Loucy (cell line): ENCODE results near the gene TIAM2.

Source experiments
- H2AFZ ChIP-seq: fragments of 200-600 bp; sonication (generic); 2 replicates; pipeline ENCODE4 v1.6.0; 2016; ENCODE audit warnings: antibody characterized with exemption, mild to moderate bottlenecking, low read length, moderate library complexity
- H3F3A ChIP-seq: fragments of 200-600 bp; 2 replicates; pipeline ENCODE4 v1.6.0; 2016; ENCODE audit warnings: antibody characterized with exemption, low read depth, mild to moderate bottlenecking
- H3K27me3 ChIP-seq: fragments of 200-600 bp; sonication (generic); 2 replicates; pipeline ENCODE4 v1.6.1; 2014; ENCODE audit warnings: low read length, mild to moderate bottlenecking; ENCODE audit not compliant: insufficient read depth, poor library complexity, severe bottlenecking
- H3K36me3 ChIP-seq: fragments of 200-600 bp; sonication (generic); 2 replicates; pipeline ENCODE4 v1.6.1; 2016; ENCODE audit warnings: low read length; ENCODE audit not compliant: insufficient read depth
- H3K4me1 ChIP-seq: fragments of 200-600 bp; sonication (generic); 2 replicates; pipeline ENCODE4 v1.5.1; 2014; ENCODE audit warnings: low read length, mild to moderate bottlenecking; ENCODE audit not compliant: insufficient read depth, poor library complexity, severe bottlenecking
- H3K4me2 ChIP-seq: fragments of 200-600 bp; sonication (generic); 2 replicates; pipeline ENCODE4 v1.6.0; 2014; ENCODE audit warnings: antibody characterized with exemption, low read length, low read depth, mild to moderate bottlenecking; ENCODE audit not compliant: poor library complexity, severe bottlenecking
- H3K4me3 ChIP-seq: fragments of 200-600 bp; sonication (generic); 2 replicates; pipeline ENCODE4 v1.5.1; 2014; ENCODE audit warnings: low read length, mild to moderate bottlenecking, mixed read lengths; ENCODE audit not compliant: poor library complexity, severe bottlenecking
- H3K79me2 ChIP-seq: fragments of 200-600 bp; sonication (generic); 2 replicates; pipeline ENCODE4 v1.6.1; 2014; ENCODE audit warnings: low read length; ENCODE audit not compliant: insufficient read depth
- H3K9ac ChIP-seq: fragments of 200-600 bp; sonication (generic); 2 replicates; pipeline ENCODE4 v1.6.0; 2014; ENCODE audit warnings: mild to moderate bottlenecking, low read depth, low read length, moderate library complexity; ENCODE audit not compliant: poor library complexity, severe bottlenecking
- H3K9me2 ChIP-seq: fragments of 200-600 bp; sonication (generic); replicated peaks from 2 replicates; pipeline ENCODE4 v1.6.1; 2016; ENCODE audit warnings: low read depth, low read length, mixed read lengths
- H3K9me3 ChIP-seq: fragments of 200-600 bp; sonication (generic); 2 replicates; pipeline ENCODE4 v1.6.1; 2014; ENCODE audit warnings: mild to moderate bottlenecking, antibody characterized with exemption, low read length, low read depth; ENCODE audit not compliant: insufficient read depth
- H4K20me1 ChIP-seq: fragments of 200-600 bp; sonication (generic); 2 replicates; pipeline ENCODE4 v1.6.0; 2014; ENCODE audit warnings: antibody characterized with exemption, low read length, mild to moderate bottlenecking; ENCODE audit not compliant: insufficient read depth, poor library complexity, severe bottlenecking
- CTCF ChIP-seq: fragments of 200-600 bp; sonication (generic); conservative IDR thresholded peaks from 2 replicates; pipeline ENCODE4 v1.5.1; 2014; ENCODE audit warnings: mild to moderate bottlenecking, antibody characterized with exemption, low read length
- EZH2phosphoT487 ChIP-seq: fragments of 200-600 bp; IDR thresholded peaks from 2 replicates; pipeline ENCODE4 v1.6.1; 2018; ENCODE audit warnings: antibody characterized with exemption, mild to moderate bottlenecking, moderate library complexity, borderline replicate concordance

TIAM2 gene

DNA sequence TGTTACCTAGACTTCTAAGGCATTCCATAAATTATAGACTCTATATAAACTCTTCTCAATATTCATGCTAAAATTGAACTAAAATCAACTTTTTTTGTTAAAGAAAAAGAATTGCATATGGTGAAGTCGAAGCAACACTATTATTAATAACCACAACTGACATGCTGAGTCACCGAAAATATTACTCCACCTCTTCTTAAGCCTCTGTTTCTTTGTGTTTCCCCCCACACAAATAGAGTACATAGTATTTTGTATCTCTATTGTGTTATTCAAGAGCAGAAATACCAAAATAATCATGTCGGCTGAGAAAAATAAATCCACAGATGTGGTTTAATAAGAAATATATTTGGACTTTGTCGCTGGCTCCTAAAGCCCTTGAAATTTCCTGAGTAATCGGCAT lies 295.4 kb downstream of the TIAM2 start:
- H3K79me2 ChIP-seq, result no peaks in the 10 kb centered on the region
- no peaks in the 10 kb centered on the region for H3K27me3 ChIP-seq
- H3K36me3 ChIP-seq, result peaks cover 40% of the 10 kb centered on the region; the same call in 1 of the 2 replicates
- H2AFZ ChIP-seq, result no peak overlapping the region
- TF ChIP-seq EZH2phosphoT487 (no peak), CTCF (no peak)
- no peak overlapping the region for H3K4me3 ChIP-seq
- no peaks in the 10 kb centered on the region for H4K20me1 ChIP-seq
- no peaks in the 10 kb centered on the region for H3K9me3 ChIP-seq
- no peaks in the 10 kb centered on the region for H3F3A ChIP-seq
- no peaks in the 10 kb centered on the region for H3K4me1 ChIP-seq
- H3K9me2 ChIP-seq, result no peaks in the 10 kb centered on the region
- H3K9ac ChIP-seq, result no peak overlapping the region
- no peak overlapping the region for H3K4me2 ChIP-seq

GRCh38 chr6:155291291-155291690 lies 296.2 kb downstream of the TIAM2 start:
- H2AFZ ChIP-seq, result no peak overlapping the region
- TF ChIP-seq CTCF (no peak), EZH2phosphoT487 (no peak)
- H3F3A ChIP-seq, result no peaks in the 10 kb centered on the region
- H3K79me2 ChIP-seq, result no peaks in the 10 kb centered on the region
- H3K9ac ChIP-seq, result no peak overlapping the region
- H3K36me3 ChIP-seq, result peaks cover 46% of the 10 kb centered on the region; the same call in 1 of the 2 replicates
- H3K27me3 ChIP-seq, result no peaks in the 10 kb centered on the region
- no peak overlapping the region for H3K4me2 ChIP-seq
- no peaks in the 10 kb centered on the region for H4K20me1 ChIP-seq
- H3K9me2 ChIP-seq, result no peaks in the 10 kb centered on the region
- no peaks in the 10 kb centered on the region for H3K9me3 ChIP-seq
- H3K4me1 ChIP-seq, result no peaks in the 10 kb centered on the region
- no peak overlapping the region for H3K4me3 ChIP-seq

DNA sequence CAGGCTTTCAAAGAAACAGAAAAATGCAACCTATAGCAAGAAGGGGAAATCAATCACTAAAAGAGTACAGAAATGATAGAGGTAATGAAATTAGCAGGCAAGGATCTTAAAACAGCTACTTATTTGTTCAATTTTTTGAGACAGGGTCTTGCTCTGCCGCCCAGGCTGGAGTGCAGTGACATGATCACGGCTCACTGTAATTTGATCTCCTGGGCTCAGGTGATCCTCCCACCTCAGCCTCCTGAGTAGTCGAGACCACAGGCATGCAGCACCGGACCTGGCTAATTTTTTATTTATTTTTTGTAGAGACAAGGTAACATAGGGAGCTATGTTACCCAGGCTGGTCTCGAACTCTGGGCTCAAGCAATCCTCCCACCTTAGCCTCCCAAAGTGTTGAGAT lies 297.6 kb downstream of the TIAM2 start:
- no peak overlapping the region for H3K4me2 ChIP-seq
- no peak overlapping the region for H2AFZ ChIP-seq
- no peaks in the 10 kb centered on the region for H4K20me1 ChIP-seq
- no peaks in the 10 kb centered on the region for H3K9me3 ChIP-seq
- no peaks in the 10 kb centered on the region for H3K9me2 ChIP-seq
- H3F3A ChIP-seq, result no peaks in the 10 kb centered on the region
- peaks cover 52% of the 10 kb centered on the region; the same call in 1 of the 2 replicates for H3K36me3 ChIP-seq
- TF ChIP-seq EZH2phosphoT487, result no peak
- no peak for TF ChIP-seq CTCF
- H3K4me1 ChIP-seq, result no peaks in the 10 kb centered on the region
- no peak overlapping the region for H3K4me3 ChIP-seq
- no peak overlapping the region for H3K9ac ChIP-seq
- H3K79me2 ChIP-seq, result no peaks in the 10 kb centered on the region
- H3K27me3 ChIP-seq, result no peaks in the 10 kb centered on the region
